Gastroesophageal sphincter (tissue), 3 donors: ENCODE results near the gene SIGLEC14.

Experiments
- EP300 ChIP-seq: sonication (generic); formaldehyde crosslinking; IDR thresholded peaks from one replicate; pipeline ENCODE4 v1.6.1; 2017; ENCODE audit warnings: antibody characterized with exemption, mild to moderate bottlenecking
- POLR2A ChIP-seq, 2 donors: fragments of 450-650 bp; IDR thresholded peaks; one replicate each; pipeline ENCODE4 v1.6.1; 2017; ENCODE audit warnings: antibody characterized with exemption in 2 of 2, mild to moderate bottlenecking in 2 of 2, moderate library complexity in 1 of 2
- TF ChIP-seq, protein P1 (sequence below), 4 experiments: fragments of 200-600 bp in 2 of 4; fragments of 450-650 bp in 2 of 4; sonication (generic) in 1 of 4; IDR thresholded peaks; one replicate each; pipeline ENCODE4 v1.5.1; 2017 to 2019; ENCODE audit warnings: antibody characterized with exemption in 4 of 4, mild to moderate bottlenecking in 2 of 4, moderate library complexity in 2 of 4

DNA sequence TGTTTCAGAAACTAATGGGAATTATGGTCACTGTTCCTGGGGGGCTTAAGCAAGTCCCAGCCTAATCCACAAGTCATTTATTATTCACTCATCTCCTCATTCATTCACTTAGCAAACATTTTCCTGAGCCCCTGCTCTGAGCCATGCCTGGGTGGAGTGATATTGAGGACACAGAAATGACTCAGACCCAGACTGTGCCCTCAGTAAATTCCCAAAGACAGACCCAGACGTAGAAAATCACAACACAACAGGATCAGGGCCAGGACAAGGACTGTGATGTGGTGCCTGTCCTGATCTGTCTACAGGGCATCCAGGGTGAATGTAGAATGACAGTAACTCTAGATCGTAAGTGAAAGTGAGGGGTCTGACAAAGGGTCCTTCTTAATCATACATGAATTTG, 39.5 kb upstream of the SIGLEC14 start:
- TF ChIP-seq POLR2A (IDR thresholded peaks at IDR 0.05): no peak
- TF ChIP-seq, protein P1, sequence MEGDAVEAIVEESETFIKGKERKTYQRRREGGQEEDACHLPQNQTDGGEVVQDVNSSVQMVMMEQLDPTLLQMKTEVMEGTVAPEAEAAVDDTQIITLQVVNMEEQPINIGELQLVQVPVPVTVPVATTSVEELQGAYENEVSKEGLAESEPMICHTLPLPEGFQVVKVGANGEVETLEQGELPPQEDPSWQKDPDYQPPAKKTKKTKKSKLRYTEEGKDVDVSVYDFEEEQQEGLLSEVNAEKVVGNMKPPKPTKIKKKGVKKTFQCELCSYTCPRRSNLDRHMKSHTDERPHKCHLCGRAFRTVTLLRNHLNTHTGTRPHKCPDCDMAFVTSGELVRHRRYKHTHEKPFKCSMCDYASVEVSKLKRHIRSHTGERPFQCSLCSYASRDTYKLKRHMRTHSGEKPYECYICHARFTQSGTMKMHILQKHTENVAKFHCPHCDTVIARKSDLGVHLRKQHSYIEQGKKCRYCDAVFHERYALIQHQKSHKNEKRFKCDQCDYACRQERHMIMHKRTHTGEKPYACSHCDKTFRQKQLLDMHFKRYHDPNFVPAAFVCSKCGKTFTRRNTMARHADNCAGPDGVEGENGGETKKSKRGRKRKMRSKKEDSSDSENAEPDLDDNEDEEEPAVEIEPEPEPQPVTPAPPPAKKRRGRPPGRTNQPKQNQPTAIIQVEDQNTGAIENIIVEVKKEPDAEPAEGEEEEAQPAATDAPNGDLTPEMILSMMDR (IDR thresholded peaks at IDR 0.05): no peak
- no peak for TF ChIP-seq EP300
